Bone marrow (tissue), 2 donors: ENCODE data around the gene SNX14.
"Not testable (repeated sequence)": the region's sequence is repeated elsewhere in the genome, so short reads cannot be mapped to it uniquely, and the experiment has no call there.

Experiments used
- DNase-seq, 2 donors: peaks; one replicate each; lab custom pipeline; 2025; lab: John Stamatoyannopoulos, UW

SNX14 gene

GRCh38 chr6:85593438-85594196 lies at the start of gene SNX14:
SNX14 (minus strand) TSS chr6:85593858; CDS start chr6:85593718, 140 bp downstream.
- peak; percentile 90 to 98 for DNase-seq

GRCh38 chr6:85642774-85643536 lies 49.3 kb upstream of the SNX14 start, which contains the start of gene SYNCRIP:
SYNCRIP (minus strand) TSS chr6:85642886; CDS start chr6:85641439, 1,447 bp downstream.
- DNase-seq = peak; percentile 94 to 97

- peak; percentile 16 to 81 for DNase-seq
Observed at GRCh38 chr6:85641897-85642773, 48.5 kb upstream of the SNX14 start.

- no peak for DNase-seq
Observed at GRCh38 chr6:85641522-85641896, 47.9 kb upstream of the SNX14 start.

- DNase-seq = no peak
Observed at GRCh38 chr6:85640821-85641220, 47.2 kb upstream of the SNX14 start.

- no peak for DNase-seq
Observed at GRCh38 chr6:85637579-85637978, 43.9 kb upstream of the SNX14 start.

GRCh38 chr6:85632164-85632942 lies 38.7 kb upstream of the SNX14 start:
- no peak for DNase-seq

GRCh38 chr6:85631117-85631516 lies 37.5 kb upstream of the SNX14 start:
- DNase-seq = not testable (repeated sequence)

GRCh38 chr6:85628353-85628752 lies 34.7 kb upstream of the SNX14 start:
- no peak for DNase-seq

- DNase-seq = no peak
Observed at GRCh38 chr6:85620308-85620707, 26.6 kb upstream of the SNX14 start.

- no peak for DNase-seq
Observed at GRCh38 chr6:85614780-85615179, 21.1 kb upstream of the SNX14 start.

- no peak for DNase-seq
Observed at GRCh38 chr6:85612690-85613474, 19.2 kb upstream of the SNX14 start.

GRCh38 chr6:85610182-85610895 lies 16.7 kb upstream of the SNX14 start:
- no peak for DNase-seq

- no peak for DNase-seq
Observed at GRCh38 chr6:85602100-85602499, 8.4 kb upstream of the SNX14 start.

GRCh38 chr6:85600713-85601313 lies 7.2 kb upstream of the SNX14 start:
- no peak for DNase-seq

- DNase-seq = no peak
Observed at GRCh38 chr6:85594197-85594930, 706 bp upstream of the SNX14 start.

- no peak for DNase-seq
Observed at GRCh38 chr6:85592033-85592432, 1.6 kb downstream of the SNX14 start.

- DNase-seq = no peak
Observed at GRCh38 chr6:85591207-85591606, 2.5 kb downstream of the SNX14 start.

- no peak for DNase-seq
Observed at GRCh38 chr6:85585741-85586140, 7.9 kb downstream of the SNX14 start.
